HG02610 (cell line): ENCODE results near the gene TBCK.

Experiments
- ATAC-seq: cut with Tn5 transposase; IDR thresholded peaks from one replicate; pipeline ENCODE4 v1.9.1; 2021; ENCODE audit warnings: mild to moderate bottlenecking, moderate library complexity; ENCODE audit not compliant: unreplicated experiment

The TBCK gene

DNA sequence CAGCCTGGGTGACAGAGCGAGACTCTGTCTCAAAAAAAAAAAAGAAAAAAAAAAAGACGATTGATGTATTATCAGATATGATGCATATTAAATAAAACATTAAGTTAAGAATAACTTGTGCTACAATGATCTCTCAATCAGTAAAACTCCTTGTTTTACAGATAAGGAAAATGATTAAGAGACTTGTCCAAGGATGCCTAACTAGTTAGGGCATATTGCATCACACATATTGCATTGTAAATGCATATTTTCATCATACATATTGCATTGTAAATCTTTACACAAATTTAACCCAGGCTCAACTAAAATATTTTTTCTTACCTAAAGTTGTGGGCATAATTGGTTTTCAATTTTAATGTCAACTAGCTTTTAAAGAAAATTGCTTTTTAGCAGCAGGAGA, 26.3 kb downstream of the TBCK start:
- no peak for ATAC-seq

DNA sequence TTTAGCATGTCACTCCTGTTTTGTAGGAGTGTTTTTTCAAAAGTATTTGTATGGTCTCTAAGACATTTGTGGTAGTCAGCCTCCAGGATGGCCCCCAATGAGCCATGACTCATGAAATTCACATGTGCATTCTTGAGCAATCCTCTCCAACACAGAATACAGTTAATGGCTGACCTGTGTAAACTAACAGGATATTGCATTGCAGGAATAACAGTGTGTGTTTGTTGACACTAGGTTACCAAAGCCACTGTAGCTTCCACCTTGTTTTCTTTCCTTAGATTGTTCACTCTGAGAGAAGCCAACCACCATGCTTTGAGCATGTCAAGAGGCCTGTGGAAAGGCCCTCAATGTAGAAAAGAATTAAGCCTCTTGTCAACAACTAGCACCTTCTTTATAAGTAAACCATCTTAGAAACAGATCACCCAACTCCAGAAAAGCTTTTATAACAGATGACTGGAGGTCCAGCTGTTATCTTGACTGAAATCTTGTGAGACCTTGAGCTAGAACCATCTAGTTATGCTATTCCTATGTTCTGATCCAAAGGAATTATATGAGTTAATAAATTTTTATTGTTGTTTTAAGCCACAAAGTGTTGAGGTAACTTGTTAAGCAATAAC, 28.5 kb downstream of the TBCK start:
- no peak for ATAC-seq

DNA sequence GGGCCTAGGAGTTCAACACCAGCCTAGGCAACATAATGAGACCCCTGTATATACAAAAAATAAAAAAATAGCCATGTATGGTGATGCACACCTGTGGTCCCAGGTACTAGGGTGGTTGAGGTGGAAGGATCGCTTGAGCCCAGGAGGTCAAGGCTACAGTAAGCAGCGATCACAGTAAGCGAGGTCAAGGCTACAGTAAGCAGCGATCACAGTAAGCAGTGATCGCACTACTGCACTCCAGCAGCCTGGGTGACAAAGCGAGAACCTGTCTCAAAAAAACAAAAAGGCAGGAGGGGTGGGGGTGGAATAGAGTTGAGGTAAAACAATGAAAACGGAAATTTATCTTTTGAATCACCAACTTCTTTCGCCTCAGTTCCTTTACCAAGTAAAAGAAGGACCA, 29.4 kb downstream of the TBCK start:
- ATAC-seq: no peak

DNA sequence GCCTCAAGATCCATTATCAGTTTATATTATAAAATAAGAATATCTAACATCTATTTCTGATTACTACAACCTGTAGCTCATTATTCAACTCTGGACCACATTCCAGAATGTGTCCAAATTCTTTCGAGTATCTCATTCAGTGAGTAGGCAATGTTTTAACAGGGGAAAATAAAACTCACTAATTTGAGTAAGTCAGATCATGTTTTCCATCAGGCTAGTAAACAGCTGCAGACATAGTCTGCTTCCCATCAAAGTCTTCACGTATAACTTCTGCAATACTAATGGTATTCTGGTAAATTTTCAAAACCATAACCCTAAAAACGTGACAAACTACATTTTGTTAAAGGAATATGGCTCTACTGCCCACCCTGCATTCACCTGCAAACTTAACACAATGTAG, 31.8 kb downstream of the TBCK start:
- no peak for ATAC-seq

DNA sequence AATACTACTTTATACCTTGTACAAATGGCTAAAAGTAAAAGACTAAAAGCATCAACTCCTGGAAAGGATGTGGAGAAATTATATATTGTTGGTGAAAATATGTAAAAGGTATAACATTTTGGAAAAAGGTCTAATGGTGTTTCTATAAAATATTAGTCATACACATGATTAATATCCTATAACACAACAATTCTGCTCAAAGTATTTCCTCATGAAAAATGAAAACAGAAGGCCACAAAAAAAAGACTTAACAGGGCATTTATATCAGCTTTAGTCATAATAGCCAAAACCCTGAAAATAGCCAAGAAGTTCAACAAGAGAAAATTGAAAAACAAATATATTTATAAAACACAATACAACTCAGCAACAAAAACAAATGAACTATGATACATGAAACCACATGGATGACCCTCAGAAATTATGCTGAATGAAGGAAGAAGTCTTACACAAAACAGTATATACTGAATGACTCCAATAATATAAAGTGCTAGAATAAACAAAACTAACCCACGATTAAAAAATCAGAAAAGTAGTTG, 38.8 kb downstream of the TBCK start:
- no peak for ATAC-seq

DNA sequence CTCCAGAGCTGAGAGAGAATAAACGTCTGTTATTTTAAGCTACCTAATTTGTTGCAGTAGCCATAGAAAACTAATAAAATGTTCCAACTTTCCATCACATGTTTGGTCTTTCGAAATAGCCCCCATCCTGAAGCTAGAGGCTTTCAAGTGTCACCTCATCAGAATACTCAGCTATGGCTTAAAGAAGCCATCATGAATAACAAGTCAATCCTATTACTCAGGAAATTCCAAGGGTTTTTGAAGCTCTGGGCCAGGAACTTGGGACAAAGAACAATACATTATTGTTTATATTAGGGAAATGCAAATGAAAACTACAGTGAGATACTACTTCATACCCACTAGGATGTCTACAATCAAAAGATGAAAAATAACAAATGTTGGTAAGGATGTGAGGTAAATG, 42.2 kb downstream of the TBCK start:
- no peak for ATAC-seq

DNA sequence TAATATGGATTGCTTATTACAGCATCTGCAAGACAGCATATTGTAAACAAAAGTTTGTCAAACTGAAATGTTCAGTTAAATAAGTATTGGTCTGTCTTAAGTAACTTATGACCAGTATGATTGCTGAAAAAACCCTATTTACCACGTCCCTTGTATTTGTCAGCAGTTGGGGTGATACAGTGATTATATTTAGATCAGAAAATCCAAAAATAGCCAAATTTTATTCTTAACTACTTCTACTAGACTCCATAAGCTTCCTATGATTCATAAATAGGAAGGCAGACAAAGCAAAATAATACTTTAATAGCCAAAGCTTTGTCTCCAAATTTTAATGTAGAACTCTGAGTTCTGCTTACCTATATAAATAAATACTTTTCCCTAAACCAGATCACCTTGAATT, 45.3 kb downstream of the TBCK start:
- ATAC-seq: no peak

DNA sequence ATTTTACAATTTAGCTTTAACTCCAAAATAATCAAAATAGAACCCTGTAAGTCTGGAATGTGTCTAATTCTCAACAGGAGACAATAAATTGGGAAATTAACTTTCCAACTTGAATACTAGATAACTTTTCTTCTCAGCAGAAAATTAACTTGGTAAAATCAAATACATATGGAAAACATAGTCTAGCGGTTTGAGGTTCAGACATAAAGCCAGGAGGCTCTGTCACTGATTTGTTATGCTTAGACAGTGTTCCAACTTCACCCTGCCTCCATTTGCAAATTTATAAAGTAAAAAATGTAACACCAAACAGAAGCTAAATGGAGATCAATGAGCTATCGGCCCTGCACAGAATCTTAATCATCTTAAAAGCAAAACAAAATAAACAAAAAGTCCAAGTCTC, 46.3 kb downstream of the TBCK start:
- no peak for ATAC-seq

DNA sequence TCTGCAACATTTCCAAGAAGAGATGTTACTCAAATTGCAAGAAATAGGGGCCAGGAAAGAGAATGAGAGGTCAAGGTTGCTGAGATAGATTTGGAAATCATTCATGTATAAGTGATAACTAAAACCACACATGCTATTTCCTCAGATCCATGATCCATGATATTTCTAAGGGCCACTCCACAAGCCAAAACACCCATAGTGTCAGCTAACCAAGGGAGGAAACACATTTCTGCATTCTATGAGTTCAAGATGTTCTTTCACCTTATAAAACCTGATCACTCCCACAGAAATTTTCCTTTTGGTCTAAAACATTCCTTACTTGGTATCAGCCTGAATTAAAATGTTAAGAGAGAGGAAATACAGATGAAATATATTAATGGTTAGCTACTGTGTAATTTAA, 47.2 kb downstream of the TBCK start:
- ATAC-seq: no peak

DNA sequence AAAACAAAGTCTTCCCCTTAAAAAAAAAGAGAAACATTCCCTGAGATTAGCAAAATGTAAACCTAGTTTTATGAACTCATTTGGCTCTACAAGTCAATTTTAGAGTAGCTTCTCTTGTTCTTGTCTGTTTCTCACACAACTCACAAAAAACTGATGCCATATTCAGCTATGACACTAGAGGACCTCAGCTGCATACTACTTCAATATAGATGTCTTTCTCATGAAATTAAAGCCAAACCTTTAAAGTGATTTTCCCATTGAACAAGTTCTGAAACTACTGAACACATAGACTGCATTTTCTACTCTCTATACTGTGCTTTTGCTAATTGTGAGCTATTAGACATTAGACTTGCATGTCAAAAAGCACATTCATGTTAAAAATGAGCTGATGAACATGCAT, 49.8 kb downstream of the TBCK start:
- peak; percentile 60 for ATAC-seq

DNA sequence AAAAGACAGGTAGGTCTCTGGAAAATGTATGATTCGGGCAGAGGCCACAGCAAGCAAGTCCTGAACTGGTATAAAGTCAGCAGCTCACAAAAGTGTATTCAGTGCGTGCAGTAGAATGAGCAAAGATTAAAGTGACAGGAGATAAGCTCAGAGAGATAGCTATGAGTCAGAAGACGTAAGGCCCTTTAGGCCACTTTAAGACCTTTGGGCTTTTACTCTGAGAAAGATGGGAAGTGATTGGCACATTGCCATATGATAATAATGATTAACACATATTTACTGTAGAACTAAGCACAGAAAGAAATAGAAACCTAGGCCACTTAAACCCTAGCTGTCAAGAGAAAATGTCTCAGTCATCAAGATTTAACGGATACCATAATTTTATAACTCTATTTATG, 51.7 kb downstream of the TBCK start:
- no peak for ATAC-seq

DNA sequence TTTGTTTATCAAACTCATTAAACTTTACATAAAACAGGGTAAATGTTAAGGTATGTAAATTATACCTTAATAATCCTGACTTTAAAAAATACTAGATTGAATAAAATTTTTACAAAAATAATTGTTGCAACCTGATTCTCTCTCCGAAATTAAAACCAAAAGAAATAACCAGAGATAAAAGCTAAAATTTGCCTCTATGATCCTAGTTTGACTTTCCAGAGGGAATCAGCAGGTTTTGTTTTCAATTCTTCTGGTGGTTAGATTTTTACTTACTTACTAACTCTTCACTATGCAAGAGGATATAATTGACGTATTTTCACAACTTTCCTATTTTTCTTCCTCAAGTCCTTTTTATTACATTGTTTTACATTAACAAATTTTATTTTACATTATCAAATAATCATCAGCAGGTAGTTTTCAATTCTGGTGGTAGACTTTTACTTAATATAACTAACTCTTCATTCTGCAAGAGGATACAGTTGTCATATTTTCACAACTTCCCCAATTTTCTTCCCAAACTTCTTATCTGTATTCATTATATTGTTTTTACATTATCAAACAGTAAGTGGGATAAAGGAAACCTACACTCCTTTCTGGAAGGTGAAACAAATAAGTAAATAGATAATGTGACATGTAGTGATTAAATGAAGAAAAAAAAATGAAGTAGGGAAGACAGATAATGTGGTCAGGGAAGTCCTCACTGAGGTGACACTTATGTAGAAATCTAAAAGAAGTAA, 52.2 kb downstream of the TBCK start:
- no peak for ATAC-seq

DNA sequence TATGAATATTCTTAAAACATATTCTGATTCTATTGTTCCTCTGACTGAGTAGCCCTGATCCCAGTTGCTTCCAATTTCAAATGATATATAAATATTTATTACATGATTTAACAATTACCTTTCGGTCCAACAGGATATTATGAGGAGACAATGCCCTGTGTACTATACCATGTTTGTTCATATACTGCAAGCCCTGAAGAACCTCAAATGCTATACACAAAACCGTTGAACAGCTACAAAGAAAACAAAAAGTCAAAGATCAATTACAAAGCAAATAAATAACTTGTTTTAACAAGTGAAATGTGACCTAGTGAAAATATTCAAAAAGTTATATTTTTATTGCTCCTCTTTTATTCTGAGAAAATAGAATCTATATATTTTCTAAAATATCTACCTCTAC, 54.0 kb downstream of the TBCK start:
- no peak for ATAC-seq

DNA sequence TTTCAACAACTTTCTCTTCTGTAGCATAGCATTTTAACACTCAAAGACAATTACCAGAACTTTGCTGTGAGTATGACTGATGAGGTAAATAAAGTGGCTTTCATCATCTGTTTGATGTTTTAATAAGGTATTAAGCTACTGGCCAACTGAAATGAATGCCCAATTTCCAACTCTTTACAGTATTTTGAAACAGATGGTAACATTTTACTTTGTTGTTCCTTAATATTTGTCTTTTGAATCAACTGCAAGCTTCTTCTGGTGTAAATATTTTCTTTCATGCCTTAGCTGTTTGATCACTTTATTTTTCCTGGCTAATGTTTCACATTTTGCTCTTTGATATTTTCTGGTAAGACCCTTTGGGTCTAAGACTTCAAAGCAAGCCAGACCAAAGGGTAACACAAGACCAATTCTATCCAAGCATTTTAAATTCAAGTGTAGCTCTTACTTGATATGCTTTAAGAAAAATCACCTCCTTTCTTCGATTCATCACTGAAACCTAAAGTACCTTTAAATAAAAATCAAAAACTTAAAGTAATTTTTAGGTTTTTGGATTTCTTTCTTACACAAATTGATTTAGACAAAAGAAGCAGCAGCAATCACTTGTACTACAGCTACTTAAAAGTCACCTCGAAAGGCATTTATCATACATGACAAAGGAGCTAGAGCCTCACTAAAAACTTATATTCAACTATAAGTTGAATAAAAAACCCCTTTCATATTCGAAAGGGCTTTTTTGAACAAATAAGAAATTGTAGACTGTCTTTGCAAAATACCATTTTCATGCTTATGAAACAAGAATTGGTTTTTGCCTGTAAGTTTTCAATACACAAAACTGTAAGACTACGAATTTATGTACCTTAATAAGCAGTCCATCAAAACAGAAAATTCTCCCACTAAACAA, 57.6 kb downstream of the TBCK start:
- ATAC-seq: no peak

DNA sequence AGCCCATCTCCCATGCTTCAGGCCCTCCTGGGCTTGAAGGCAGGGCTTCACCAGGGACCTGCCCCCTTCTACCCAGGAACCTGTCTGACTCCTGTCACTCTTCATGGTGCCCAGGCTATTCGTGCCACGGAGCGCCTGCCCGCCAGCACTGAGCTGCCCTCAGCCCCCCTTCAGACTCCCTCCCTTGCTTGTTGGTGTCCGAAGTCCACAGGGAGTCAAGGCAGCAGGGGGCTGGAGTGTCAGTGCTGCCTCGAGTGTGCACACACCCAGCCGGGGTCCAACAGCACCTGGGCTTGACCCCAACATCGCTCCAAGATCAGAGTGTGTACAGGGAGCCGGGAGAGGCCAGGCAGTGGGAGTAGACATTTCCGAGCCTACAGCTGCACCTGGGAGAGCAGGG, 59.8 kb downstream of the TBCK start:
- no peak for ATAC-seq

DNA sequence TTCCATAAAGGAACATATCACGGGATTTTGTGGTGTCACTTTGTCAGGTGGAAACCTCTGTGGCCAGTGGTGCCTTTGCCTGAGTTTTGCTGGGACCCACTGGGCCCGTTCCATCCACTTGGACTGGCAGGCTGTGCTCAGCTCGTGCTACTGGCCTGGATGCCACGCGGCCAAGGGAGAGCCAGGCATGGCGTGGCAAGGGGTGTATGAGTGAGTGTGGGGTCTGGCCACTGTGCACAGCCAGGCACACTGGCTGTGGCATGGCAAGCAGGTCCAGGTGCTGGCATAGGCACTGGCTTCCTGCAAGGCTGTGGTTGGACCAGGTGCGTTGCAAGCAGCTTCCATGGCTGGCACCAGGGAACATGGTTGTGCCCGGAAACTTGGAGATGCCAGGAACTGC, 60.8 kb downstream of the TBCK start:
- ATAC-seq: no peak

DNA sequence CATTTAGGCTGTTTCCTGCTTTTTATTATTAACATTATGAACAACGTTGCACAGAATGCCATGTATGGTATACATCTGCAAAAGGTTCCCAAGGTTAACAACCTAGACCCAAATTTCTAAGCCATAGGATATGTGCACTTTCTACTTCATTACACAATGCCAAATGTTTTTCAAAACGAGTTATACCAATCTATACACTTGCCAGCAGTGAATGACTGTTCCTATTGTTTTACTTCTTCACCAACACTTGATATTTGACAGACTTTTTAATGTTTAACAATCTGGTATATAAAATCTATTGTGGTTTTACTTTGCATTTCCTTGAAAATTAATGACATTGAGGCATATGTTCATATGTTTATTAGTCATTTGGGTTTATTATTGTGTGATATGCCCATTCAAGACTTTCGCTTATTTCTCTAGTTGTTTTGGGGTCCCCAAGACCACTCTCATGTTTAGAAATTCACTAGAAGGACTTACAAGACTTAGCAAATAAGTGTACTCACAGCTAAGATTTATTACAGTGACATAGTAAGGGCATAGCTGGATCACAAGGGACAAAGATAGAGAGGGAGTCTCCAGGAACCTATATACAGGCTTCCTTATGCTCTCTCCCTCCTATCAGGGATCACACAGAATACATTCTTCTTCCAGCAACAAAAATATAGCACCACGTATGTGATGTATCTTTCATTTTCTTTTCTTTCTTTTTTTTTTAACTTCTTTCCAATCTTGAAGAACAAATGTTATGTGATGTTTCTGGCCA, 62.5 kb downstream of the TBCK start:
- no peak for ATAC-seq

DNA sequence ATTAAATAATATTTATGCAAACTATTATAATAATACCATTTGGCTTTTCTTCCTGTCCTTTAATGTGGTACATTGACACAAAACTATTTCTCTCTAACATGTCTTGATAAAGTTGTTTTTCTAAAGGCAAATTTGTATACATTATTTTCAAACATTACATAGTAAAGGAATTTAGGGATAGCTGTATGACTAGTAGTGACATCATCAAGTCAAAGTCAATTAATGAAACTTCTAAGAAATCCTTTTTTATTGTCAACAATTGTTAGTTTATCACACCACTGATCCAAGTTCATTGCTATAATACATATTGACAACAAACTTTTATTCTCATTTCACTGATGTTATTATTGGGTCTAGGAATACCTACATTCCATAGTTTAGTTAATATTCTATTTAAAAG, 68.4 kb downstream of the TBCK start:
- ATAC-seq: no peak

DNA sequence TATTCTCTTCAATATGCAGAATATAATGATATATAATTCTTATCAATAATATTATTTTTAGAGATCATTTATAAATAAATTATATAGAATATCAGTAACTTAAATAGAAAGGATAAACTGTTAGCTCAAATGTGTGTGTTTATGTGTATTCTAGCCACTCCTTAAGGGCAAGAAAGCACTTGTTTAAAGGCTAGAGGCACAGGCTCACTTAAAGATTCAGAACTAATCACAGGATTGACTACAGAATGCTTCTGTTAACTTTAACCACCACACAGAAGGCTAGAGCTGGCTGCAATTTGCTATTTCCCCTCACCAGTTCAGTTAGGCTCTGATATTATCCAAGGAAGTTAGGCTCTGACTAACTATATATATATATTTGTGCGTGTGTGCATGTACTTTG, 69.6 kb downstream of the TBCK start:
- no peak for ATAC-seq

DNA sequence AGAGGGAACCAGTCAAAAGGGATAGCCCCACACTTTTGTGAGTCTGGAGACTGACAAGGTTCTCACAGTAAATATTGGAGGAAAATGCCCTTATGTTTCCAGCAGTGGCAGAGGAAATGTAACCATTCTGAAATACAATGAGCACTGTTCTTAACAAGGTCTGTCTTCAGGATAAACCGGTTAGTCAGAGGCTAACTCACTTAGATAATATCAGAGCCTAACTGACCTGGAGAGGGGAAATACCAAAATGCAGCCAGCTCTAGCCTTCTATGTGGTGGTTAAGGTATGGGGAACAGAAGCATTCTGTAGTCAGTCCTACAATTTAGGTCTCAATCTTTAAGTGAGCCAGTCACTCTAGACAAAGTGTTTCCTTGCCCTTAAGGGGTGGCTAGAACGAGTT, 70.8 kb downstream of the TBCK start:
- ATAC-seq: no peak

DNA sequence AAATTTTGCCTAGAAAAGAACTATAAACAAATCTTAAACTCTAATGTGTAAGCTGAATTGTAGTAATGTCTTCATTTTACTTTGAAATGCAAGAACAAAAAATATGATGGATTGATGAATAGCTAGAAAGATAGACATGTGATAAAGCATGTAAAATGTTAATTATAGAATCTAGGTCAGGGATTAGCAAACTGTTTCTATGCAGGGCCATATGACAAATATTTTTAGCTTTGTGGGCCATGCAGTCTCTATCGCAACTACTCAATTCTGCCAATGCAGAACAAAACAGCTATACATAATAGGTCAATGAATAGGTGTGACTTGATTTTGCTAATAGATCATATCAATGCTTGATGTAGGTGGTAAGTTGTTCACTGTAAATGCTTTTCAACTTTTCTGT, 75.3 kb downstream of the TBCK start:
- ATAC-seq: no peak
